Activated naive CD4-positive, alpha-beta T cell treated with Interleukin-2 at 50 U/mL for 16 hours (primary cell): ENCODE measurements around the gene LMTK3.
"Not testable (repeated sequence)": the region's sequence is repeated elsewhere in the genome, so short reads cannot be mapped to it uniquely, and the experiment has no call there.

Experiments used
- DNase-seq: peaks from one replicate; pipeline ENCODE4 v3.0.0-alpha.2; 2020

LMTK3 gene

GRCh38 chr19:48538057-48538456, 26.4 kb upstream of the LMTK3 start:
- not testable (repeated sequence) for DNase-seq

- DNase-seq: no peak
Observed at GRCh38 chr19:48537541-48537940, 25.9 kb upstream of the LMTK3 start.

- DNase-seq: no peak
Observed at GRCh38 chr19:48533770-48534169, 22.1 kb upstream of the LMTK3 start.

GRCh38 chr19:48530770-48531169, 19.1 kb upstream of the LMTK3 start:
- no peak for DNase-seq

- DNase-seq: no peak
Observed at GRCh38 chr19:48530066-48530720, 18.6 kb upstream of the LMTK3 start.

GRCh38 chr19:48529156-48529555, 17.5 kb upstream of the LMTK3 start:
- no peak for DNase-seq

GRCh38 chr19:48524732-48525131, 13.1 kb upstream of the LMTK3 start:
- no peak for DNase-seq

GRCh38 chr19:48524221-48524620, 12.6 kb upstream of the LMTK3 start:
- no peak for DNase-seq

GRCh38 chr19:48520134-48520533, 8.5 kb upstream of the LMTK3 start:
- DNase-seq: no peak

GRCh38 chr19:48519426-48519825, 7.8 kb upstream of the LMTK3 start:
- not testable (repeated sequence) for DNase-seq

- DNase-seq: no peak
Observed at GRCh38 chr19:48518207-48518606, 6.6 kb upstream of the LMTK3 start.

- DNase-seq: no peak
Observed at GRCh38 chr19:48516536-48516935, 4.9 kb upstream of the LMTK3 start.

- DNase-seq: no peak
Observed at GRCh38 chr19:48514123-48514458, 2.5 kb upstream of the LMTK3 start.

GRCh38 chr19:48513289-48514122, 1.9 kb upstream of the LMTK3 start:
- peak; percentile 76 for DNase-seq

- DNase-seq: no peak
Observed at GRCh38 chr19:48512504-48513288, 1.1 kb upstream of the LMTK3 start.

- peak; percentile 37 for DNase-seq
Observed at GRCh38 chr19:48511321-48511731, 309 bp downstream of the LMTK3 start.

GRCh38 chr19:48510421-48511268, 990 bp downstream of the LMTK3 start:
- peak; percentile 75 for DNase-seq

- no peak for DNase-seq
Observed at GRCh38 chr19:48509467-48510194, 2.0 kb downstream of the LMTK3 start.

- no peak for DNase-seq
Observed at GRCh38 chr19:48508729-48509411, 2.8 kb downstream of the LMTK3 start.

- no peak for DNase-seq
Observed at GRCh38 chr19:48507911-48508439, 3.7 kb downstream of the LMTK3 start.

- DNase-seq: no peak
Observed at GRCh38 chr19:48506138-48506733, 5.4 kb downstream of the LMTK3 start.
